CD4-positive, alpha-beta T cell (primary cell): ENCODE measurements around the gene CD58. TPM values are rescaled to one million over a fixed set of nuclear protein-coding genes. Genes with fewer than 3 reads are reported as not detected.

Source experiments
- ATAC-seq: fragments of 200-7000 bp; cut with Tn5 transposase; one replicate; pipeline ENCODE4 v1.10.0; 2022; ENCODE audit warnings: mild to moderate bottlenecking; ENCODE audit not compliant: poor library complexity
- CTCF ChIA-PET: fragments of 350-600 bp; sonication (Branson Sonifier 250); formaldehyde crosslinking; loops from one replicate; lab custom pipeline; 2021; ENCODE audit warnings: antibody characterized with exemption, inconsistent platforms; lab: Charles Lee
- POLR2A ChIA-PET: fragments of 350-600 bp; sonication (Branson Sonifier 250); formaldehyde crosslinking; loops from one replicate; lab custom pipeline; 2021; ENCODE audit warnings: antibody characterized with exemption, inconsistent platforms; lab: Charles Lee
- DNase-seq, 14 experiments: peaks; one replicate each; pipeline ENCODE4 v3.0.0-alpha.2; 2013 to 2020; ENCODE audit warnings: mixed read lengths in 2 of 14
- H3K27ac ChIP-seq, 2 donors: one replicate each; pipeline versions ENCODE4 v1.5.1 to v1.7.0; 2013; ENCODE audit warnings: low read length in 2 of 2, low read depth in 1 of 2, mild to moderate bottlenecking in 1 of 2
- H3K27me3 ChIP-seq, 2 experiments: 1 replicate in 1 of 2; 2 replicates in 1 of 2; pipeline versions ENCODE4 v1.6.1 to v1.7.0; 2013; ENCODE audit warnings: low read length in 2 of 2, control low read depth in 1 of 2, mild to moderate bottlenecking in 1 of 2, moderate library complexity in 1 of 2; ENCODE audit not compliant: insufficient read depth in 2 of 2, control insufficient read depth in 1 of 2
- H3K36me3 ChIP-seq: one replicate; pipeline ENCODE4 v1.6.1; 2013; ENCODE audit warnings: low read length, control low read depth; ENCODE audit not compliant: insufficient read depth
- H3K4me1 ChIP-seq: one replicate; pipeline ENCODE4 v1.6.1; 2013; ENCODE audit warnings: low read length, control low read depth; ENCODE audit not compliant: insufficient read depth
- H3K4me3 ChIP-seq: one replicate; pipeline ENCODE4 v1.5.1; 2013; ENCODE audit warnings: mild to moderate bottlenecking, low read length, moderate library complexity
- H3K9me3 ChIP-seq, 2 experiments: 1 replicate in 1 of 2; 2 replicates in 1 of 2; pipeline versions ENCODE4 v1.6.1 to v1.7.0; 2013; ENCODE audit warnings: low read length in 2 of 2, mild to moderate bottlenecking in 2 of 2, control low read depth in 1 of 2, moderate library complexity in 1 of 2; ENCODE audit not compliant: control insufficient read depth in 1 of 2, insufficient read depth in 1 of 2
- H3K27ac Mint-ChIP-seq: one replicate; pipeline ENCODE4 v1.8.0; 2020; ENCODE audit warnings: mixed read lengths
- H3K27me3 Mint-ChIP-seq: one replicate; pipeline ENCODE4 v1.8.0; 2021; ENCODE audit warnings: mixed read lengths
- H3K36me3 Mint-ChIP-seq: one replicate; pipeline ENCODE4 v1.8.0; 2021; ENCODE audit warnings: low read depth, mixed read lengths
- H3K4me1 Mint-ChIP-seq: one replicate; pipeline ENCODE4 v1.8.0; 2021; ENCODE audit warnings: low read depth, mixed read lengths
- H3K4me3 Mint-ChIP-seq: one replicate; pipeline ENCODE4 v1.8.0; 2020; ENCODE audit warnings: mild to moderate bottlenecking, mixed read lengths
- H3K9me3 Mint-ChIP-seq: one replicate; pipeline ENCODE4 v1.8.0; 2020; ENCODE audit warnings: mixed read lengths
- CTCF ChIP-seq: fragments of 200-600 bp; IDR thresholded peaks from one replicate; pipeline ENCODE4 v1.8.0; 2022; ENCODE audit warnings: antibody characterized with exemption, mild to moderate bottlenecking
- intact Hi-C, 2 experiments: fragments of 100-400 bp; cut with DNase I in 1 of 2; cut with micrococcal nuclease in 1 of 2; formaldehyde crosslinking; loops; one replicate each; pipeline versions ENCODE4 v1.15.1 to v1.9.0; 2023 to 2025; cut with DNase I, micrococcal nuclease
- total RNA-seq, 174 experiments: library from RNA in 2 of 174; stranded (reverse) in 2 of 174; gene quantifications; one replicate each; pipeline ENCODE4 v1.2.3 and lab custom pipeline; 2021 to 2026

Gene CD58
- total RNA-seq, 2 experiments from 2014 or later: 4.2 to 5.7 TPM

GRCh38 chr1:116556289-116557006 lies 14.4 kb downstream of the CD58 start:
- H3K36me3 ChIP-seq: no peaks in the 10 kb centered on the region
- POLR2A ChIA-PET: interaction anchor here (0.9 to 1.4 kb wide), 6 partner anchors 12 to 504 kb away, joined by 3 to 6 read pairs (median 4); partner anchors contain the start of gene TTF2
- no peaks in the 10 kb centered on the region for H3K9me3 ChIP-seq
- DNase-seq (peak; percentile 28 to 90 (median 52)), ATAC-seq (peak; percentile 91)
- Mint-ChIP-seq H3K27me3 (no peaks in the 10 kb centered on the region), H3K9me3 (no peaks in the 10 kb centered on the region), H3K36me3 (no peaks in the 10 kb centered on the region), H3K27ac (peak overlapping the region; percentile 43), H3K4me3 (peak overlapping the region; percentile 0), H3K4me1 (peaks cover 64% of the 10 kb centered on the region)
- no peaks in the 10 kb centered on the region for H3K27me3 ChIP-seq
- H3K4me1 ChIP-seq: peaks cover 53% of the 10 kb centered on the region
- intact Hi-C loops: loop anchor here in 1 of 2 experiments (5.0 kb wide), 1 partner anchor 54 kb away; no protein-coding TSS in a partner anchor
- no peak for TF ChIP-seq CTCF
- no peak overlapping the region for H3K4me3 ChIP-seq
- peak overlapping the region in 1 of 2 donors; percentile 57 for H3K27ac ChIP-seq
- CTCF ChIA-PET: interaction anchor here (0.6 to 2.1 kb wide), 14 partner anchors 9 to 418 kb away, joined by 3 to 18 read pairs (median 4); partner anchors contain the start of gene CD58

- Mint-ChIP-seq H3K9me3 (no peaks in the 10 kb centered on the region), H3K4me1 (peaks cover 60% of the 10 kb centered on the region), H3K27ac (no peak overlapping the region), H3K4me3 (no peak overlapping the region), H3K27me3 (no peaks in the 10 kb centered on the region), H3K36me3 (no peaks in the 10 kb centered on the region)
- Histone ChIP-seq H3K36me3 (no peaks in the 10 kb centered on the region), H3K9me3 (no peaks in the 10 kb centered on the region), H3K27me3 (no peaks in the 10 kb centered on the region), H3K4me1 (peaks cover 55% of the 10 kb centered on the region), H3K4me3 (no peak overlapping the region), H3K27ac (no peak overlapping the region)
- CTCF ChIA-PET: no interaction called here
- no peak for DNase-seq
- POLR2A ChIA-PET: no interaction called here
- ATAC-seq: no peak
- intact Hi-C loops: loop anchor here in 1 of 2 experiments (5.0 kb wide), 1 partner anchor 53 kb away; no protein-coding TSS in a partner anchor
- no peak for TF ChIP-seq CTCF
Measured at GRCh38 chr1:116554924-116555323, 15.9 kb downstream of the CD58 start.

DNA sequence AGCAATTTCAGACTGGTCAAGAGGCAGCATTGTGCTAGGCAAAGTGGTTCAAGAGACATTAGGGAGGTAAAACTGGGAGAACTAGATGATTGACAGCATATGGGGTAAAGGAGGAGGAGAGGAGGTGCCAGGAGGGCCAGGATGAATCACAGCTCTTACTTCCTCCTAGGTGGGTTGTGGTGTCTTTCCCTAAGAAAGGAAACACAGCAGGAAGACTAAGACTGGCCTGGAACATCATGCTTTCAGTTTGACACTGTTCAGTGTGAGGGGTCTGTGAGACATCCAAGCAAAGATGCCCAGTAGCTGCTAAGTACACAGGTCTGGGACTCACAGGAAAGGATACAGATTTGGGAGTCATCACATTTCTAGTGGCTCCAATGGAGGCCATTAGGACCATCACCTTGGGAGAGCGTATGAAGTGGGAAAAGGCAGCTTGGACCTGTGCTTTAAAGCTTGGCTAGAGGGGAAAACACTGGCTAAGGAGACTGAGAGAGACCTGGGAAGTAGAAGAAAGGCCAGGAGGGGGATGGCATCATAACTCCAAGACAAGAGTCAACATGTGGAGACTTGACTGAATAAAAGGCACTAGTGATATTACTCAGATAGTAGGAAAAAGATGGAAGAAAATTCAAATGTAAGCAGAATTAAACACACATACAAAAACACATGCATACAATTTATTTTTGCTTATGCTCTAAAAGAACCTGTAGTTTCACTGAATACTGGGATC lies 17.3 kb downstream of the CD58 start:
- CTCF ChIA-PET: no interaction called here
- ATAC-seq: no peak
- TF ChIP-seq CTCF: no peak
- no peak overlapping the region for H3K27ac Mint-ChIP-seq
- POLR2A ChIA-PET: no interaction called here
- H3K27me3 Mint-ChIP-seq: no peaks in the 10 kb centered on the region
- H3K9me3 Mint-ChIP-seq: no peaks in the 10 kb centered on the region
- Histone ChIP-seq H3K4me3 (no peak overlapping the region), H3K27ac (no peak overlapping the region), H3K9me3 (no peaks in the 10 kb centered on the region), H3K27me3 (no peaks in the 10 kb centered on the region), H3K4me1 (peaks cover 45% of the 10 kb centered on the region), H3K36me3 (no peaks in the 10 kb centered on the region)
- H3K36me3 Mint-ChIP-seq: no peaks in the 10 kb centered on the region
- peaks cover 47% of the 10 kb centered on the region for H3K4me1 Mint-ChIP-seq
- intact Hi-C loops: no loop called here
- H3K4me3 Mint-ChIP-seq: no peak overlapping the region
- no peak for DNase-seq
